ENCODE data around the gene LY6G6C.

The LY6G6C gene

DNA sequence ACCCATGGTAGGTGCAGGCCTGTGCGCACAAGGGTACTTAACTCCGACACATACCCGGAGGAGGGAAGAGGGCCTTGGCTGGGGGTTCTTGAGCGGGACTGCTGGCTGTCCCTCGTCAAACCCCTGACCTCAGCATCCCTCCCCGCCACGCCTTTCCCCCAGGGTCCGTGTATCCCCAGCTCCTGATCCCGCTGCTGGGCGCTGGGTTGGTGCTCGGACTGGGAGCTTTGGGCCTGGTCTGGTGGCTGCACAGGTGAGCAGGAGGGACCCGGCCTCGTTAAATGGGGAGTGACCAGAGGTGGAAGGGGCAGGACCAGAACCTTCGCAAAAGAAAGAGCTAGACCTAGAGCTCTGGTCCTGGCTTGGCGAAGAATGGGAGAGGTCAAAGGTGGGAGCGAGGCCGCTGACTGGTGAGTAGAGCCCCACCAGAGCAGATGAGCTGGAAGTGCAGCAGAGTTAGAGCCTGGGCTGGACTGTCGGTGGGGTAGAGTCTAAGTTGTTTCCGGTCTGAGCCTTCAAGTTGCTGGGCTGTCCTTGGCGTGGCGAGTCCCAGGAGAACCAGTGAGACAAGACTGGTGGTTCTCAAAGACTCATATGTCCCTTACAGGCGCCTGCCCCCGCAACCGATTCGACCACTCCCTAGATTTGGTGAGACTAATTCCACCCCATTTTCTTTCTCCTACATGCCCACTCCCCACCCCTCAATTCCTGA lies 2.6 kb upstream of the LY6G6C start:
- H3K4me1 Mint-ChIP-seq, result peaks cover 42% of the 10 kb centered on the region
- DNase-seq, result no peak
- no peak overlapping the region for H3K4me3 Mint-ChIP-seq

DNA sequence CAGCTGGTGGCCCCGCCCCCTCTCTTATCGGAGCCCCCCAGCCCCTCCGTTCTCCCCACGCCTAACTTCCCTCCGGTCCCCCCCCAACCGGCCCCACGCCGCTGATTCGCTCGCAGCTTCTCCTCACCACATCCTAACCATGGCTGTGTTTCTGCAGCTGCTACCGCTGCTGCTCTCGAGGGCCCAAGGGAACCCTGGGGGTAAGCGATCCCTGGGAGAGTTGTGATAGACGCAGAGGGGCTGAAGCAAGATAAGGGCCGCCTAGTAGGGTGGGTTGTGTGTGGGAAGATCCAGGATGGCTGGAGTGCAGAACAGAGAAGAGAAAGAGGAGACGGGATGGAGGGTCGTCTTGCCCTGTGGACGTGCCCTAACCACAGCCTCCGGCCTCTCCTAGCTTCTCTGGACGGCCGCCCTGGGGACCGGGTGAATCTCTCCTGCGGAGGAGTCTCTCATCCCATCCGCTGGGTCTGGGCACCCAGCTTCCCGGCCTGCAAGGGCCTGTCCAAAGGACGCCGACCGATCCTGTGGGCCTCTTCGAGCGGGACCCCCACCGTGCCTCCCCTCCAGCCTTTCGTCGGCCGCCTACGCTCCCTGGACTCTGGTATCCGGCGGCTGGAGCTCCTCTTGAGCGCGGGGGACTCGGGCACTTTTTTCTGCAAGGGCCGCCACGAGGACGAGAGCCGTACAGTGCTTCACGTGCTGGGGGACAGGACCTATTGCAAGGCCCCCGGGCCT lies 1.9 kb upstream of the LY6G6C start, which contains the start of gene MPIG6B:
TSS of gene MPIG6B (plus strand) at position 129 of the 735 bp plus-strand sequence. CDS start at position 140, 11 bp downstream.
- Mint-ChIP-seq H3K36me3 (ENCODE audit: low read depth) (peaks cover 9% of the 10 kb centered on the region), H3K4me1 (peaks cover 36% of the 10 kb centered on the region), H3K27ac (no peak within 1 kb of the TSS), H3K27me3 (no peaks in the 10 kb centered on the region), H3K9me3 (no peaks in the 10 kb centered on the region), H3K4me3 (no peak within 1 kb of the TSS)
- DNase-seq (no peak), ATAC-seq (no peak)

More for the DNA sequence above, 2.6 kb upstream of the LY6G6C start:
- Mint-ChIP-seq H3K27me3 (no peaks in the 10 kb centered on the region), H3K27ac (no peak overlapping the region), H3K9me3 (no peaks in the 10 kb centered on the region), H3K36me3 (ENCODE audit: low read depth) (peaks cover 9% of the 10 kb centered on the region)
- ATAC-seq, result no peak

DNA sequence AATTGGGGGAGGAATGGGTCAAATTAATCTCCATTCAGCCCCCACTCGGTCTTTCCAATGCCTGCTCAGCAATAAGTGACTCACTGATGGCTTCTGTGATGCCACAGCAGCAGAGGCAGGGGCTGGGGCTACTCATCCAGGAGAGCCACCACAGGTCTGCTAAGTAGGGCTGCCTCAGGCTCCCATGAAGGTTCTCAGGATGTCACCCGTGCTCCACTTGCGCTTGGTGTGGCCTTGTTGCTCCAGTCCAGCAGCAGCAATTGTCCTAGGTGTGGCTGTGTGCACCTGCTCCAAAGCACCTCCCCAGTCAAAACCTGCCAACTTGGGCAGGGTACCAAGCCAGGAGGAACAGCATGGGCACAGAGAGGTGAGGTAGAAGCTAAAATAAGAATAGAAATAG lies 627 bp upstream of the LY6G6C start:
- Mint-ChIP-seq H3K9me3 (no peaks in the 10 kb centered on the region), H3K4me3 (no peak overlapping the region), H3K36me3 (ENCODE audit: low read depth) (peaks cover 4% of the 10 kb centered on the region), H3K27ac (no peak overlapping the region), H3K27me3 (no peaks in the 10 kb centered on the region), H3K4me1 (peaks cover 24% of the 10 kb centered on the region)
- ATAC-seq (peak; percentile 48), DNase-seq (no peak)

DNA sequence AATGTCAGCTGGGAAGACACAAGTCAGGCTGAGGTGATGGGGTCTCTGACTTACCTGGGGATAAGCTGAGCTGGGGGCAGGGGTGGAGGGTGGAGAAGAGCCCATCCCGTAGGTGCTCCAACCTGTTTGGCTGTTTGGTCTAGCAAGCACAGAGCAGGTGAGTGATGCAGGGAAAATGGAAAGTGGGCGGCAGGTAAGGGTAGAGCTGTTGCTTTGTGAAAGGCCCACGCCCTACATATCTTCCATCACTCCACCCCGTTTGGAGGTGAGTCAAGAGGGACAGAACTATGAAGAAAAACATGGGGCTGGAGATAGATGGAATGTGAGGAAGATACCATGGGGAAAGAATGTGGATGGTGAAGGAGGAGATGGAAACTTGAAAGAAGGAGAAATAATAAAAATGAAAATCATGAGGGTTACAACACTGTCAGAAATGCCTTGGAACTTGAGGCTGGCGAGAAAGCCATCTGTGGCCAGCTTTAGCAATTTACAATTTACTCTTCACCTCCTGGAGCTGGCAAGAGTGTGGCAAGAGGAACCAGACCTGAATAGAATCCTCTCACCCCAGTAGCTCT lies 1.3 kb downstream of the LY6G6C start:
- Mint-ChIP-seq H3K9me3 (no peaks in the 10 kb centered on the region), H3K27ac (no peak overlapping the region), H3K36me3 (ENCODE audit: low read depth) (no peaks in the 10 kb centered on the region), H3K27me3 (no peaks in the 10 kb centered on the region), H3K4me3 (no peak overlapping the region), H3K4me1 (peaks cover 7% of the 10 kb centered on the region)
- no peak for ATAC-seq
- DNase-seq, result no peak

DNA sequence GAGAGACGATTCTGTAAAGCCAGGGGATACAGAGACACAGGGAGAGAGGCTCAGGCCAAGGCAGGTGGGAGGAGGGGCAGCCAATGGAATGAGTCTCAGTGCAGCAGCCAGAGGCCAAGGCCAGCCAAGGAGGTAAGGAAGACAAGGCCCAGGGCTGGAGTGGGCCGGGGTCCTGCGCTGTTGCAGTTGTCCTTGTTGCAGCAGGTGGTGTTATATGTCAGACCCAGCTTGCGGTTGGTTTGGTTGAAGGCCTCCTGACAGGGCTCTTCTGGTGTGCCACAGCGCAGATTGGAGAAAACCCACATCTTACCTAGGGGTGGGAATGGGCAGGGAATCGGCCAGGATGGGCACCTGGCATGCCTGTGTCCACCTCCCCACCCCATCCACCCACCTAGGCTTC lies 2.5 kb downstream of the LY6G6C start:
- DNase-seq, result no peak
- H3K36me3 Mint-ChIP-seq (ENCODE audit: low read depth), result no peaks in the 10 kb centered on the region
- no peak for ATAC-seq
- H3K4me3 Mint-ChIP-seq, result no peak overlapping the region
- no peaks in the 10 kb centered on the region for H3K9me3 Mint-ChIP-seq
- H3K27ac Mint-ChIP-seq, result no peak overlapping the region
- H3K4me1 Mint-ChIP-seq, result peaks cover 7% of the 10 kb centered on the region
- no peaks in the 10 kb centered on the region for H3K27me3 Mint-ChIP-seq

DNA sequence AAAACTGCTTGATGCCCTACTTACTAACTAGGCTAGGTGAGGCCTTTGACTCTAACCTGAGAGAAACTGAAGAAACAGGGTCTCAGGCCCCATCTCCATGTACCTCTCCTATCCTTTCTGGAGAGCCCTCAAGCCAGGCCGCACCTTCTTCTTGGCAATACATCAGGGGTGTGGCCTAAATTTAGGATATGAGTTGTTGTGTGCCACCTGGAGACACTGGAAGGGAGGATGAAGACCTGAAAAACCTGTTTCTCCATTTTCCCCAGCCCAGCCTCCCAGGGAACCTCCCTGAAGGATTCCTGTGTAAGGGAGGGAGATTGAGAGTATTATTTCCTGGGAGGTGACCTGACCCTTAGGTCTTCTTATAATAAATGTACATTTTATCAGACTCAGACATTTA lies 3.3 kb downstream of the LY6G6C start:
- Mint-ChIP-seq H3K4me3 (no peak overlapping the region), H3K9me3 (no peaks in the 10 kb centered on the region), H3K4me1 (peaks cover 5% of the 10 kb centered on the region), H3K27ac (no peak overlapping the region), H3K27me3 (no peaks in the 10 kb centered on the region), H3K36me3 (ENCODE audit: low read depth) (no peaks in the 10 kb centered on the region)
- DNase-seq, result no peak
- no peak for ATAC-seq

DNA sequence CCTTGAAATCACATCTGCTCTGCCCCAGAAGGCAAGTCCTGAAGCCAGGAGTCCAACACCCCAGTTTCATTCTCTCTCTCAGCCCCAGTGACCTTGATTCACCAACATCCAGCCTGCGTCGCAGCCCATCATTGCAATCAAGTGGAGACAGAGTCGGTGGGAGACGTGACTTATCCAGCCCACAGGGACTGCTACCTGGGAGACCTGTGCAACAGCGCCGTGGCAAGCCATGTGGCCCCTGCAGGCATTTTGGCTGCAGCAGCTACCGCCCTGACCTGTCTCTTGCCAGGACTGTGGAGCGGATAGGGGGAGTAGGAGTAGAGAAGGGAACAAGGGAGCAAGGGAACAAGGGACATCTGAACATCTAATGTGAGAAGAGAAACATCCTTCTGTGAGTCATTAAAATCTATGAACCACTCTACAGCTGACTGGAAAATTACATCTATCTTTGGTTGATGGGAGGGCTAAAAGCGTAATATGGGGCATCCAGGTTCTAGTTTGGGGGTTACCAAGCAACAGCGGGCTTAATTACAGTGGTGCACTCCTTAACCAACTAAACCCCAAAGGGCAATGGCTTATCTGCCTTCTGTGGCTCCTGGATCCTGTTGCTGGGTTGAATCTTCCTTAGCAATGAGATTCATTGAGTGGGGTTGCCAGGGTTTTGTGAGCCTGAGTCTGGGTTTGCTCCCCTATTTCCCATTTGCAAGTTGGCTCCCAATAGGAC lies 3.9 kb downstream of the LY6G6C start:
- Mint-ChIP-seq H3K4me1 (peaks cover 4% of the 10 kb centered on the region), H3K36me3 (ENCODE audit: low read depth) (no peaks in the 10 kb centered on the region), H3K27me3 (no peaks in the 10 kb centered on the region), H3K27ac (no peak overlapping the region), H3K9me3 (no peaks in the 10 kb centered on the region), H3K4me3 (no peak overlapping the region)
- DNase-seq (no peak), ATAC-seq (no peak)

DNA sequence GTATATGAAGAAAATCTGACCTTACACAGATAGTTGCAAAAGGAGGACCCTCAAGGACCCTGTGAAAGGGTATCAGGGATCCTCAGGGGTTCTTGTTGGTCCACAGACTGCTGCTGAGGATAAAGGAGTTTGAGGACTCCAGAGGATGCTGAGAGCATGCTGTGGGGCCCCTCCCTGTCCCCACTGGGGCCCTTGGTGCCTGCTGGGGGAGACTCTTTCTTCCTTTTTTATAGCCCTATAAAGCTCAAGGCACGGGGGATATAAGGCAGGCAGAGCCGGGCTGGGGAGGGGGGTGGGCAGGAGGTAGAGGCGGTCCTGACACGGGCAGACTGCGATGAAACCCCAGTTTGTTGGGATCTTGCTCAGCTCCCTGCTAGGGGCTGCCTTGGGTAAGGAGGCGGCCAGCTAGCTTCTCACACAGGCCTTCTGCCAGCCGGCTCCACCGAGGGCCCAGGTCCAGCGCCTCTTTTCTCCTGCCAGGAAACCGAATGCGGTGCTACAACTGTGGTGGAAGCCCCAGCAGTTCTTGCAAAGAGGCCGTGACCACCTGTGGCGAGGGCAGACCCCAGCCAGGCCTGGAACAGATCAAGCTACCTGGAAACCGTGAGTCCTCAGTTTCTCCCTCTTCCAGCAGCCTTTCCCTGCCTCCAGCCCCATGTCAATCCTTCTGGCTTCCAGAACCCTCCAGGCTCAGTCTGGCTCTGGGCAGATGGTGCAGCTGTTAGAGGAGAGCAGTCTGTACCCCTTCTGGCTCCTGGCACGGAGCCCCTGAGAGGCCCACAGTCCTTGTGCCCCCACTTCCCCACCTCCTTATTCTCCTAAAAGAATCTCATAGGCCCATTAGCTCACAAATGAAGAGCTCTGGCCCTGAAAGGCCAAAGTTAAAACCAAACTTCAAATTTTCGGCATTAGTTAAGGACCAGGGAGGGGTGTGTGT lies 6.3 kb downstream of the LY6G6C start, which contains the start of gene LY6G6D:
TSS of gene LY6G6D (plus strand) at position 327 of the 937 bp plus-strand sequence. CDS start at position 335, 8 bp downstream.
- Mint-ChIP-seq H3K27me3 (no peaks in the 10 kb centered on the region), H3K4me1 (peaks cover 10% of the 10 kb centered on the region), H3K36me3 (ENCODE audit: low read depth) (no peaks in the 10 kb centered on the region), H3K27ac (no peak within 1 kb of the TSS), H3K4me3 (no peak within 1 kb of the TSS), H3K9me3 (no peaks in the 10 kb centered on the region)
- DNase-seq (no peak), ATAC-seq (no peak)

DNA sequence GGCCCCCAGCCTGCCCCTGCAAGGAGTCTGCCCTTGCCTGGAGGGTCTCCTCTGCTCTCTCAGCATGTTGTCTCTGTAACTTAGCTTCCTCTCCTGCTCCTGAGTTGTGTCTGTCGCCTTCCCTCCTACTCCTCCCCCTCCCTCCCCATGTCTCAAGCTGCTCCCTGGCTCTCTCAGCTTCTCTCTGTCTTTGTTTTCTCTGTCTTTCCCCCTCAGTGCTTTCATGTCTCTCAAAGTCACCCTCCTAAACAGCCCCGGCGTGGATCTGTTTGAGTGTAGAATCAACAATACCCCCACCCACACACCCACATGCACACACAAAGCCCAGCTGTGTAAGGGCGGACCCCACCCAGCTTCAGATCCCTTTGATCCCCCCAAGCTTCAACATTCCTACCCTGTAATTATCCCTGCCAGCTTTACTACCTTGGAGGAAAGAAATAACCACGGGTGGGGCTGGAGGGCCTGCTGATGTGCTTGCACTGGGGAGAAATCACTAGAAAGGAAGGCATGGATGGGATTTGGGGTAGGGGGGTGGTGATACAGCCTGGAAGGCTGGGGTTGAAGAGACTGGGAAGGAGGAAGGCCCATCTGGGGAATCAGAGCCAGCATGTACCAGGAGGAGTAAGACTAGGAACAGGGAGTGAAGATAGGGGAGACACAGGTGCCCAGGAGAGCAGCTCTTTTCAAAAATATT lies 7.4 kb downstream of the LY6G6C start:
- no peaks in the 10 kb centered on the region for H3K27me3 Mint-ChIP-seq
- H3K27ac Mint-ChIP-seq, result no peak overlapping the region

DNA sequence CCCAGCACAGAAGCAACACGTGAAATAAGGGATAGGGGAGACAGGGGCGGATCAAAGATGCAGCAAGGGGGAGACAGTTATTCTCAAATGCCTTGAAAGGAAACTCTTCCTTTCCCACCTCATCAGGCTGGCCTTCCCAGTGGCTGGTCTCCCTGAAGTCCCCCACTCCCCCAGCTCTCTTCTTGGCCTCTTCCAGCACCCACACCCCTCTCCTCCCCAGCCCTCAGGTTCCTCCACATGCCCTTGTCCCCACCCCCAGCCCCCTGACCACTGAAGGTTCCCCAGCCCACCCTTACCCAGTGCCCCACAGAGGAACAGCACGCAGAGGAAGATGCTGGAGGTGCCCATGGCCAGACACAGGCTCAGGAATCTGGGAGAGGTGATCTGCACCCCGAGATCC lies 8.1 kb downstream of the LY6G6C start:
- DNase-seq (no peak), ATAC-seq (no peak)
- H3K27ac Mint-ChIP-seq, result no peak overlapping the region
- no peaks in the 10 kb centered on the region for H3K9me3 Mint-ChIP-seq
- H3K4me1 Mint-ChIP-seq, result peaks cover 10% of the 10 kb centered on the region
- no peaks in the 10 kb centered on the region for H3K27me3 Mint-ChIP-seq
- H3K4me3 Mint-ChIP-seq, result no peak overlapping the region
- no peaks in the 10 kb centered on the region for H3K36me3 Mint-ChIP-seq (ENCODE audit: low read depth)

More for the DNA sequence above, 7.4 kb downstream of the LY6G6C start:
- Mint-ChIP-seq H3K4me1 (peaks cover 10% of the 10 kb centered on the region), H3K36me3 (ENCODE audit: low read depth) (no peaks in the 10 kb centered on the region), H3K9me3 (no peaks in the 10 kb centered on the region), H3K4me3 (no peak overlapping the region)
- ATAC-seq (no peak), DNase-seq (no peak)

DNA sequence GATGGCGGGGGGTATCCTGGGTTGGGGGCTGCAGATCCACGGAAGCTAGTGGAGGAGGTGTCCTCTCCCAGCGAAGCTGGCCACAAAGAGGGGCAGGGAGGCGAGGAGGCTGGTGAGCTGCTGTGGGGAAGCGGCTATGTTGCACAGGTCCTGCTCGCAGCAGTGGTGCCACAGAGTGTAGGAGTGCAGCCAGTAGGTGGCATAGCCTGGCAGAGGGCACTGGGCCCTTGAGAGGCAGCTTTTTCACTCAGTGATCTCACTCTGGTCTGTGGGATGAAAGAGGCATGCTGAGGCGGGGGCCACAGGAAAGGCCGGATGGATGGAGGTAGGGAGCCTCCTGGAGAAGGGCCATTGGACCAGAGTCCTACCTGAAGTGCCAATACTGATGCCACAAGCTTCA lies 9.2 kb downstream of the LY6G6C start:
- DNase-seq, result no peak
- no peaks in the 10 kb centered on the region for H3K9me3 Mint-ChIP-seq
- H3K27me3 Mint-ChIP-seq, result no peaks in the 10 kb centered on the region
- H3K4me1 Mint-ChIP-seq, result peaks cover 10% of the 10 kb centered on the region
- no peak overlapping the region for H3K27ac Mint-ChIP-seq
- H3K36me3 Mint-ChIP-seq (ENCODE audit: low read depth), result no peaks in the 10 kb centered on the region
- no peak for ATAC-seq
- H3K4me3 Mint-ChIP-seq, result no peak overlapping the region

DNA sequence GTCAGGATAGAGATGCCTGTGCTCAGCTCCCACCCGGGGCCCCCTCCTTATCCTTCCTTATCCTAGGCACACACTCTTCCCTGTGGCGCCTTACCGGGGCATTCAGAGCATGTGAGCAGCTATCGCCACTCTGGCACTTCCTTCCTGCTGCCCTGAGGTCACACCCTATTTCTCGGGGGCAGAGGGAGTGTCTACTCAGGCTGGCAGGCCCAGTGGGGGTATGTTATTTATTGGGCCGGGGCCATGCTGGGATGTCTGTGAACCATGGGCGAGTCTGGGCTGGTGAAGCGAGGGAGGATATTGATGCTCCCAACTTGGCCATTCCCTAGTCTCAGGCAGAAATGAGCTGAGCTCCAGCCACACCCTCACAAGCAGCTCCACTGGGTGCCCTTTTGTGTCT lies 10.3 kb downstream of the LY6G6C start:
- Mint-ChIP-seq H3K9me3 (no peaks in the 10 kb centered on the region), H3K27ac (no peak overlapping the region), H3K4me3 (no peak overlapping the region), H3K27me3 (no peaks in the 10 kb centered on the region), H3K4me1 (peaks cover 10% of the 10 kb centered on the region), H3K36me3 (ENCODE audit: low read depth) (no peaks in the 10 kb centered on the region)
- ATAC-seq (no peak), DNase-seq (no peak)

DNA sequence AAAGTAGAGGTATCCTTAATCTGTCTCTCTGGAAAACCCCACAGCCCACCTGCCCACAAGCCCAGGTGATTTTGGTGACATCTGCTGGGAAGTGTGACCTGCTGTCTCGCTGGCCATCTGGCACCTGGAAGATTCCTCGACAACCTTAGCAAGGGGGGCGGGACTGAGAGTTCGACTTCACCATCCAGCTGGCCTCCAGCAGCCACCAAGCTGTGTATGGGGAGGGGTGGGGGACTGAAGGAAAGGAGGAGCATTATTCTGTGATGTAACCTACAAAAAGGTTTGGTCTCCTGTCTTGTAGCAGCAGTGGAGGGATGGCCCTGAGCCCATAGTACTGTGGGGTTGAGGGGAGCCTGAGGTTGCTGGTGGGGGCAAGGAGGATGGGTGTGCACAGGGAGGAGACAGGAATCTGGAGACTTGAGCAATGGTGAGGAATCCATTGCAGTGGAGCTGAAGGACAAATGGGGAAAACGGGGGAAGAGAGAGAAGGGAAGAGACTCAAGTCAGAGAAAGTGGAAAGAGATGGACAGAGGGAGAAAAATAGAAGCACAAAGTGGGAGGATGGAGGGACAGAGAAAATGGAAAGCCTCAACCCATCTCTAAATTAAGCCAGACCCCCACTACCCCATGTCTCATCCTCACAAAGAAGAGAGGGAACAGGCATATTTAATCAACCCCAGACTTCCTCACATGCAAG lies 10.9 kb downstream of the LY6G6C start:
- no peak overlapping the region for H3K27ac Mint-ChIP-seq
- no peaks in the 10 kb centered on the region for H3K27me3 Mint-ChIP-seq
- no peak for ATAC-seq
- H3K9me3 Mint-ChIP-seq, result no peaks in the 10 kb centered on the region
- H3K36me3 Mint-ChIP-seq (ENCODE audit: low read depth), result no peaks in the 10 kb centered on the region
- H3K4me3 Mint-ChIP-seq, result no peak overlapping the region
- peaks cover 10% of the 10 kb centered on the region for H3K4me1 Mint-ChIP-seq
- DNase-seq, result no peak

Measured in activated naive CD8-positive, alpha-beta T cell treated with anti-CD3 and anti-CD28 coated beads, Interleukin-2, amount 50 U/mL, for 24 hours (primary cell).